Gastrocnemius medialis (tissue), 4 donors: ENCODE measurements around the gene ACSL6. TPM values are rescaled to one million over a fixed set of nuclear protein-coding genes. Genes with fewer than 3 reads are reported as not detected.

ENCODE experiments used
- ATAC-seq, 2 donors: fragments of 150-250 bp; one replicate each; pipeline ENCODE4 v1.9.1; 2016
- DNase-seq, 2 donors: peaks; one replicate each; pipeline ENCODE4 v3.0.0-alpha.2; 2019
- H3K27ac ChIP-seq, 4 donors: fragments of 200-600 bp; sonication (generic); 1 replicate in 1 of 4; 2 replicates in 3 of 4; pipeline ENCODE4 v1.5.1; 2016 to 2018; ENCODE audit warnings: mild to moderate bottlenecking in 2 of 4, moderate library complexity in 1 of 4
- H3K27me3 ChIP-seq, 3 donors: fragments of 200-600 bp; sonication (generic) in 2 of 3; 1 replicate in 1 of 3; 2 replicates in 2 of 3; pipeline versions ENCODE4 v1.5.1 to v1.6.0; 2016 to 2019; ENCODE audit warnings: mild to moderate bottlenecking in 1 of 3, moderate library complexity in 1 of 3
- H3K36me3 ChIP-seq, 2 donors: fragments of 200-600 bp; sonication (generic) in 1 of 2; one replicate each; pipeline ENCODE4 v1.5.1; 2017 to 2018
- H3K4me1 ChIP-seq, 2 donors: fragments of 200-600 bp; sonication (generic) in 1 of 2; one replicate each; pipeline ENCODE4 v1.5.1; 2016 to 2017; ENCODE audit warnings: mild to moderate bottlenecking in 2 of 2
- H3K4me3 ChIP-seq, 4 donors: fragments of 200-600 bp; sonication (generic) in 3 of 4; 1 replicate in 1 of 4; 2 replicates in 3 of 4; pipeline ENCODE4 v1.5.1; 2016 to 2019; ENCODE audit warnings: mild to moderate bottlenecking in 2 of 4
- H3K9me3 ChIP-seq, 3 donors: fragments of 200-600 bp; sonication (generic) in 2 of 3; 1 replicate in 1 of 3; 2 replicates in 2 of 3; pipeline ENCODE4 v1.5.1; 2016 to 2019
- CTCF ChIP-seq, 5 experiments: fragments of 450-650 bp in 3 of 5; fragments of 200-600 bp in 2 of 5; sonication (generic) in 2 of 5; IDR thresholded peaks in 4 of 5; conservative IDR thresholded peaks in 1 of 5; 1 replicate in 4 of 5; 2 replicates in 1 of 5; pipeline ENCODE4 v1.5.1; 2016 to 2019; ENCODE audit warnings: antibody characterized with exemption in 5 of 5, mild to moderate bottlenecking in 3 of 5, moderate library complexity in 3 of 5
- POLR2A ChIP-seq, 2 donors: fragments of 450-650 bp; IDR thresholded peaks; one replicate each; pipeline ENCODE4 v1.6.1; 2017; ENCODE audit warnings: antibody characterized with exemption in 2 of 2, mild to moderate bottlenecking in 2 of 2, moderate library complexity in 2 of 2
- in situ Hi-C, 4 donors: fragments of 200-750 bp; cut with MboI; loops; one replicate each; pipeline versions ENCODE4 v1.15.0 to v1.8.0; 2017; ENCODE audit warnings: low sequenced_read_pairs in 4 of 4
- intact Hi-C: fragments of 100-400 bp; cut with DNase I; formaldehyde crosslinking; loops from one replicate; pipeline ENCODE4 v1.15.1; 2023; ENCODE audit warnings: low total_unique reads
- total RNA-seq, 4 donors: library from RNA; depleted of rRNA; stranded (reverse); fragments of >200 nt; gene quantifications; one replicate each; pipeline versions ENCODE4 v1.1.0 to v1.2.3, GENCODE V29; 2016

The ACSL6 gene
- total RNA-seq, 4 donors from 2014 or later: 0.29 to 0.71 (median 0.36) TPM

GRCh38 chr5:132023258-132024116 lies 12.0 kb upstream of the ACSL6 start:
- no peak for ATAC-seq
- no peak for TF ChIP-seq CTCF (IDR thresholded peaks at IDR 0.05 in 4 of 5, conservative IDR thresholded peaks at IDR 0.05 in 1 of 5)
- no peak for TF ChIP-seq POLR2A (IDR thresholded peaks at IDR 0.05)
- Histone ChIP-seq H3K9me3 (no peaks in the 10 kb centered on the region), H3K36me3 (no peaks in the 10 kb centered on the region), H3K4me1 (no peaks in the 10 kb centered on the region), H3K27ac (no peak overlapping the region), H3K27me3 (no peaks in the 10 kb centered on the region), H3K4me3 (no peak overlapping the region)
- no peak for DNase-seq
- intact Hi-C loops (no loop called here), in situ Hi-C loops (no loop called here)

DNA sequence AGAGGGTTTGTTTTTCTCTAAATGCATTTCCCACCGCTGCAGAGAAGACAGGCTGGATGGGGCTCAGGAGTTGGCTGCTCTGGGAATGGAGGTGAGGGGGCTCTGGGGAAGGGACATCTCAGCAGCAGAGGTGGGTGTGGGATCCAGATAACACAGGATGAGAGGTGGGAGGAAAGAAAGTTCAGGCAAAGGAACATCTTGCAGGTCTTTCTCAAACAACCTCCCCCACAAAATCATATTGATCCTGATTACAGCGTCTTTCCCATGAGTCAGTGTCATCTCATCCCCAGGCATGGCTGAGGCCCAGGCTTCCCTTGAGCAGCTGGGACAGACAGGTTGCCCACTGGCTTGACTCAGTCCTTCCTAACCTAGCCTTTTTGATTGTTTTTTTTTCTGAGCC lies 11.3 kb upstream of the ACSL6 start:
- ATAC-seq: no peak
- no peaks in the 10 kb centered on the region for H3K36me3 ChIP-seq
- H3K27ac ChIP-seq: no peak overlapping the region
- intact Hi-C loops (no loop called here), in situ Hi-C loops (no loop called here)
- TF ChIP-seq POLR2A (IDR thresholded peaks at IDR 0.05) (no peak), CTCF (IDR thresholded peaks at IDR 0.05 in 4 of 5, conservative IDR thresholded peaks at IDR 0.05 in 1 of 5) (no peak)
- no peak for DNase-seq
- no peak overlapping the region for H3K4me3 ChIP-seq
- H3K9me3 ChIP-seq: no peaks in the 10 kb centered on the region
- no peaks in the 10 kb centered on the region for H3K4me1 ChIP-seq
- H3K27me3 ChIP-seq: peaks cover 0 to 2% (median 0%) of the 10 kb centered on the region in 3 donors

- no peak for DNase-seq
- no peak for ATAC-seq
- no peaks in the 10 kb centered on the region for H3K9me3 ChIP-seq
- intact Hi-C loops: no loop called here
- TF ChIP-seq POLR2A (IDR thresholded peaks at IDR 0.05) (no peak), CTCF (IDR thresholded peaks at IDR 0.05 in 4 of 5, conservative IDR thresholded peaks at IDR 0.05 in 1 of 5) (no peak)
- peaks cover 0 to 3% (median 0%) of the 10 kb centered on the region in 3 donors for H3K27me3 ChIP-seq
- H3K36me3 ChIP-seq: no peaks in the 10 kb centered on the region
- H3K4me1 ChIP-seq: no peaks in the 10 kb centered on the region
- H3K27ac ChIP-seq: no peak overlapping the region
- no peak overlapping the region for H3K4me3 ChIP-seq
- in situ Hi-C loops: no loop called here
Measured at GRCh38 chr5:132021654-132022053, 10.2 kb upstream of the ACSL6 start.

- DNase-seq: no peak
- H3K9me3 ChIP-seq: no peaks in the 10 kb centered on the region
- no peak overlapping the region for H3K4me3 ChIP-seq
- intact Hi-C loops: no loop called here
- in situ Hi-C loops: no loop called here
- H3K4me1 ChIP-seq: no peaks in the 10 kb centered on the region
- no peak for TF ChIP-seq CTCF (IDR thresholded peaks at IDR 0.05 in 4 of 5, conservative IDR thresholded peaks at IDR 0.05 in 1 of 5)
- no peak for TF ChIP-seq POLR2A (IDR thresholded peaks at IDR 0.05)
- H3K36me3 ChIP-seq: no peaks in the 10 kb centered on the region
- no peak overlapping the region for H3K27ac ChIP-seq
- peaks cover 0 to 3% (median 0%) of the 10 kb centered on the region in 3 donors for H3K27me3 ChIP-seq
- no peak for ATAC-seq
Measured at GRCh38 chr5:132020568-132021339, 9.3 kb upstream of the ACSL6 start.
